Measurements from ENCODE around the gene FBXO36. TPM values are rescaled to one million over a fixed set of nuclear protein-coding genes. Genes with fewer than 3 reads are reported as not detected.

Gene FBXO36
- total and polyA plus RNA-seq, 2 of the 13 experiments (the other 11 are each of a cell fraction or from before 2014, with no cell fraction given): 2.8 TPM

- TF ChIP-seq GATAD2A (CRISPR knock-in tag; IDR thresholded peaks at IDR 0.05) (peak; percentile 40; the same call in 1 of the 2 replicates), NR2F1 (CRISPR knock-in tag; IDR thresholded peaks at IDR 0.05) (no peak), ZSCAN20 (CRISPR knock-in tag; IDR thresholded peaks at IDR 0.05; ENCODE audit: borderline replicate concordance) (0 out of 2 replicates have a peak, but pooled peaks have one; percentile 9)
Observed at GRCh38 chr2:229920011-229920641, 2.2 kb upstream of the FBXO36 start (continued).

- Histone ChIP-seq H3K36me3 (replicated peaks in 1 of 2; ENCODE audit: control insufficient read depth in 1 of 2, insufficient read depth in 2 of 2, low read length in 2 of 2) (peaks cover 2 to 9% of the 10 kb centered on the region in 2 experiments; a peak in 4 of 5 replicates), H3K9me3 (ENCODE audit: low read length) (no peaks in the 10 kb centered on the region), H2AFZ (ENCODE audit: low read length) (no peak overlapping the region), H3K4me1 (ENCODE audit: insufficient read depth, low read length) (peaks cover 42% of the 10 kb centered on the region), H4K20me1 (ENCODE audit: insufficient read depth, low read length) (peaks cover 18% of the 10 kb centered on the region), H3K9ac (ENCODE audit: insufficient read depth, low read depth, low read length) (peak overlapping the region; percentile 84), H3K4me2 (ENCODE audit: low read depth, low read length) (peak overlapping the region; percentile 73), H3K4me3 (replicated peaks in 1 of 3; ENCODE audit: insufficient read depth in 1 of 3, low read depth in 2 of 3, low read length in 3 of 3) (peak overlapping the region; percentile 77 to 98 (median 87)), H3K79me2 (ENCODE audit: insufficient read depth, low read length) (peaks cover 51% of the 10 kb centered on the region), H3K27ac (ENCODE audit: extremely low read length, insufficient read depth, low read length) (peak overlapping the region; percentile 95), H3K27me3 (ENCODE audit: control insufficient read depth in 1 of 2, insufficient read depth in 2 of 2, low read length in 2 of 2) (no peaks in the 10 kb centered on the region; a peak in 1 of 5 replicates)
- intact Hi-C loops (cut with micrococcal nuclease; ENCODE audit: unreplicated experiment): loop anchor here (5.0 kb wide), 1 partner anchor 119 kb away; no protein-coding TSS in a partner anchor
- CTCF ChIA-PET (ENCODE audit: low intra/inter-chr PET ratio, low total read pairs): no interaction called here
- POLR2A ChIA-PET: interaction anchor here (0.6 to 2.6 kb wide), 5 partner anchors 11 to 120 kb away, joined by 3 to 20 read pairs (median 4); no protein-coding TSS in a partner anchor
- ATAC-seq (peak; percentile 77), DNase-seq (ENCODE audit: low spot score) (peak; percentile 80), FAIRE-seq (no peak)
- BruUV-seq (replicated peaks): no TSS peak
- in situ Hi-C loops (cut with HindIII; ENCODE audit: extremely low pct_ligation_motif_present, low pct_unique_long_range_greater_than_20kb): no loop called here
- WGBS (ENCODE audit: low lambda C conversion rate): 2% methylated on average over 40 of the region's 60 CpGs
- TF ChIP-seq ZNF644 (CRISPR knock-in tag; IDR thresholded peaks at IDR 0.05; ENCODE audit: low read depth) (no peak), GABPA (IDR thresholded peaks at IDR 0.05; ENCODE audit: low read depth, low read length) (peak; percentile 88), GABPA (CRISPR knock-in tag; IDR thresholded peaks at IDR 0.05; ENCODE audit: low read depth) (peak; percentile 97), ARNTL (CRISPR knock-in tag; IDR thresholded peaks at IDR 0.05) (no peak), ZNF253 (CRISPR knock-in tag; IDR thresholded peaks at IDR 0.05; ENCODE audit: borderline replicate concordance) (no peak), ATAD3A (CRISPR knock-in tag; IDR thresholded peaks at IDR 0.05) (no peak), FUBP1 (CRISPR knock-in tag; IDR thresholded peaks at IDR 0.05; ENCODE audit: borderline replicate concordance) (no peak), ZNF441 (CRISPR knock-in tag; IDR thresholded peaks at IDR 0.05; ENCODE audit: borderline replicate concordance) (peak; percentile 60; the same call in 1 of the 2 replicates), ZNF280B (CRISPR knock-in tag; IDR thresholded peaks at IDR 0.05; ENCODE audit: borderline replicate concordance) (no peak), LBX2 (CRISPR knock-in tag; IDR thresholded peaks at IDR 0.05; ENCODE audit: borderline replicate concordance) (no peak), SMARCC2 (IDR thresholded peaks at IDR 0.05) (no peak), MBD4 (IDR thresholded peaks at IDR 0.05; ENCODE audit: borderline replicate concordance, low read length) (no peak), TMF1 (CRISPR knock-in tag; IDR thresholded peaks at IDR 0.05; ENCODE audit: low read depth) (no peak; the same call in 1 of the 2 replicates), JDP2 (CRISPR knock-in tag; IDR thresholded peaks at IDR 0.05; ENCODE audit: borderline replicate concordance) (no peak), PCBP1 (IDR thresholded peaks at IDR 0.05; ENCODE audit: borderline replicate concordance, low read depth, low read length) (0 out of 2 replicates have a peak, but pooled peaks have one; percentile 87)
Observed at GRCh38 chr2:229921101-229921891, 1.0 kb upstream of the FBXO36 start.

Measured in HepG2 (cell line).